ENCODE measurements around the gene RANBP17. TPM values are rescaled to one million over a fixed set of nuclear protein-coding genes. Genes with fewer than 3 reads are reported as not detected.
"Not testable (repeated sequence)": the region's sequence is repeated elsewhere in the genome, so short reads cannot be mapped to it uniquely, and the experiment has no call there.

RANBP17 gene
- total and polyA plus RNA-seq, 5 experiments from 2014 or later = 0.09 to 0.83 (median 0.24) TPM; not detected in 2

GRCh38 chr5:171157276-171157675 is 295.5 kb downstream of the RANBP17 start:
- ATAC-seq (no peak), DNase-seq (no peak)
- H3K4me1 Mint-ChIP-seq = no peaks in the 10 kb centered on the region
- POLR2A ChIA-PET = no interaction called here
- peaks cover 0 to 7% (median 3%) of the 10 kb centered on the region in 5 donors for H3K27me3 Mint-ChIP-seq
- no peaks in the 10 kb centered on the region for H3K36me3 Mint-ChIP-seq
- H3K9me3 Mint-ChIP-seq = no peaks in the 10 kb centered on the region
- no peak overlapping the region for H3K4me3 Mint-ChIP-seq
- H3K27ac Mint-ChIP-seq = no peak overlapping the region

GRCh38 chr5:171157775-171158174 is 296.0 kb downstream of the RANBP17 start:
- Mint-ChIP-seq H3K36me3 (no peaks in the 10 kb centered on the region), H3K4me1 (no peaks in the 10 kb centered on the region), H3K27ac (no peak overlapping the region), H3K4me3 (no peak overlapping the region), H3K9me3 (no peaks in the 10 kb centered on the region), H3K27me3 (peaks cover 0 to 3% (median 2%) of the 10 kb centered on the region in 5 donors)
- DNase-seq (no peak), ATAC-seq (no peak)
- POLR2A ChIA-PET = no interaction called here

- Mint-ChIP-seq H3K36me3 (no peaks in the 10 kb centered on the region), H3K9me3 (no peaks in the 10 kb centered on the region), H3K4me3 (no peak overlapping the region), H3K4me1 (no peaks in the 10 kb centered on the region), H3K27me3 (peaks cover 0 to 3% (median 0%) of the 10 kb centered on the region in 5 donors), H3K27ac (no peak overlapping the region)
- no peak for ATAC-seq
- POLR2A ChIA-PET = no interaction called here
- DNase-seq = no peak
These were observed 296.8 kb downstream of the RANBP17 start for GRCh38 chr5:171158581-171158980.

- ATAC-seq = no peak
- H3K9me3 Mint-ChIP-seq = no peaks in the 10 kb centered on the region
- H3K4me3 Mint-ChIP-seq = no peak overlapping the region
- DNase-seq = no peak
- H3K27me3 Mint-ChIP-seq = peaks cover 0 to 9% (median 1%) of the 10 kb centered on the region in 5 donors
- no peaks in the 10 kb centered on the region for H3K4me1 Mint-ChIP-seq
- POLR2A ChIA-PET = no interaction called here
- no peaks in the 10 kb centered on the region for H3K36me3 Mint-ChIP-seq
- H3K27ac Mint-ChIP-seq = no peak overlapping the region
These were observed 300.3 kb downstream of the RANBP17 start for GRCh38 chr5:171162165-171162564.

- Mint-ChIP-seq H3K9me3 (no peaks in the 10 kb centered on the region), H3K27ac (no peak overlapping the region), H3K27me3 (peaks cover 0 to 9% (median 1%) of the 10 kb centered on the region in 5 donors), H3K4me3 (no peak overlapping the region), H3K36me3 (no peaks in the 10 kb centered on the region), H3K4me1 (no peaks in the 10 kb centered on the region)
- no peak for ATAC-seq
- DNase-seq = no peak
- POLR2A ChIA-PET = no interaction called here
These were observed 300.8 kb downstream of the RANBP17 start for GRCh38 chr5:171162596-171162995.

DNA sequence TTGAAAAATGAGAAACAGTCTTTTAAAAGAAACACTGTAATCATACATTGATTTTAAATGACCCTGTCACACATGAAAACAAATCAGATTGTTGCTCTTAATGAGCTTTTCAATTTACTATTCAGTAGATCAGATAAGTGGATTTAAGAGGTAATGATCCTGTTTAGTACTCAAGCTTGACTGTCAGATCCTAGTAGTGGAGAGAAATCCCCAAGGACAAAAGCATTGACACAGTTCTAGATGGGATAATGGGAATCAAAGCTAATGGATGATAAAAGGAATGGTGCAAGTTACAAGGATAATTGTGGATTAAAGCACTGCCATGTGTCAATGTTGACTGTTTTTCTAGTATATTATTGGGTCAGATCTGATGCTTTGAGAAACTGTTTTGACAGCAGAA is 304.9 kb downstream of the RANBP17 start:
- no peak for DNase-seq
- POLR2A ChIA-PET = no interaction called here
- H3K27ac Mint-ChIP-seq = no peak overlapping the region
- H3K4me3 Mint-ChIP-seq = no peak overlapping the region
- peaks cover 2 to 9% (median 4%) of the 10 kb centered on the region in 5 donors for H3K27me3 Mint-ChIP-seq
- no peaks in the 10 kb centered on the region for H3K9me3 Mint-ChIP-seq
- no peak for ATAC-seq
- no peaks in the 10 kb centered on the region for H3K36me3 Mint-ChIP-seq
- no peaks in the 10 kb centered on the region for H3K4me1 Mint-ChIP-seq

DNA sequence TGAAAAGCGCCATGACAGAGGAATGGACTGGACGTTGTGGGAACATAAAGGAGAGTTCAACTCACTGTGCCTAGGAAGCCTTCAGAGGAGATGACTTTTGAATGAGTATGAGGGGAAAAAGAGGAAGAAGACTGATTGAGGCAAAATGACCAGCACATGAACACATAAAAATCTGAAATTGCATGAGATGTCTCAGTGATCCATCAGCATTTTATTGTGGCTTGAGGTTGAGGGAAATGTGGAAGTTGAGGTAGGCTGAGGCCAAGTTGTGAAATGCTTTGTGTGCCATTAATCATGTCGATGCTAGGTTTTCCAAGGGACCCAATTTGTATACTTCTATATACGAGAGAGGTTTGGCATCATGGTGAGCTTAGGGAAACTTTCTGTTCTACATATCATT is 306.4 kb downstream of the RANBP17 start:
- Mint-ChIP-seq H3K4me1 (no peaks in the 10 kb centered on the region), H3K36me3 (no peaks in the 10 kb centered on the region), H3K4me3 (no peak overlapping the region), H3K27ac (no peak overlapping the region), H3K9me3 (no peaks in the 10 kb centered on the region), H3K27me3 (peaks cover 2 to 9% (median 4%) of the 10 kb centered on the region in 5 donors)
- POLR2A ChIA-PET = no interaction called here
- no peak for ATAC-seq
- no peak for DNase-seq

DNA sequence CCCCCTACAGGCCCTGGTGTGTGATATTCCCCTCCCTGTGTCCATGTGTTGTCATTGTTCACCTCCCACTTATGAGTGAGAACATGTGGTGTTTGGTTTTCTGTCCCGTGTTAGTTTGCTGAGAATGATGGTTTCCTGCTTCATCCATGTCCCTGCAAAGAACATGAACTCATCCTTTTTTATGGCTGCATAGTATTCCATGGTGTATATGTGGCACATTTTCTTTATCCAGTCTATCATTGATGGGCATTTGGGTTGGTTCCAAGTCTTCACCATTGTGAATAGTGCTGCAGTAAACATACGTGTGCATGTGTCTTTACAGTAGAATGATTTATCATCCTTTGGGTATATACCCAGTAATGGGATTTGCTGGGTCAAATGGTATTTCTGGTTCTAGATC is 313.1 kb downstream of the RANBP17 start:
- H3K36me3 Mint-ChIP-seq, H3K9me3 Mint-ChIP-seq, H3K27ac Mint-ChIP-seq, DNase-seq, H3K4me3 Mint-ChIP-seq, H3K4me1 Mint-ChIP-seq, ATAC-seq, POLR2A ChIA-PET, H3K27me3 Mint-ChIP-seq: not testable (repeated sequence)

- H3K9me3 Mint-ChIP-seq = peaks cover 0 to 6% (median 0%) of the 10 kb centered on the region in 9 donors
- no peak for ATAC-seq
- no peak overlapping the region for H3K27ac Mint-ChIP-seq
- H3K4me3 Mint-ChIP-seq = no peak overlapping the region
- H3K36me3 Mint-ChIP-seq = no peaks in the 10 kb centered on the region
- H3K27me3 Mint-ChIP-seq = peaks cover 0 to 5% (median 2%) of the 10 kb centered on the region in 5 donors
- no peak for DNase-seq
- H3K4me1 Mint-ChIP-seq = no peaks in the 10 kb centered on the region
- POLR2A ChIA-PET = no interaction called here
These were observed 313.9 kb downstream of the RANBP17 start for GRCh38 chr5:171175746-171176145.

GRCh38 chr5:171178190-171178589 is 316.4 kb downstream of the RANBP17 start:
- POLR2A ChIA-PET, H3K4me1 Mint-ChIP-seq, H3K27ac Mint-ChIP-seq, DNase-seq, ATAC-seq, H3K36me3 Mint-ChIP-seq, H3K9me3 Mint-ChIP-seq, H3K4me3 Mint-ChIP-seq: not testable (repeated sequence)
- H3K27me3 Mint-ChIP-seq = peaks cover 0 to 11% (median 6%) of the 10 kb centered on the region in 5 donors

DNA sequence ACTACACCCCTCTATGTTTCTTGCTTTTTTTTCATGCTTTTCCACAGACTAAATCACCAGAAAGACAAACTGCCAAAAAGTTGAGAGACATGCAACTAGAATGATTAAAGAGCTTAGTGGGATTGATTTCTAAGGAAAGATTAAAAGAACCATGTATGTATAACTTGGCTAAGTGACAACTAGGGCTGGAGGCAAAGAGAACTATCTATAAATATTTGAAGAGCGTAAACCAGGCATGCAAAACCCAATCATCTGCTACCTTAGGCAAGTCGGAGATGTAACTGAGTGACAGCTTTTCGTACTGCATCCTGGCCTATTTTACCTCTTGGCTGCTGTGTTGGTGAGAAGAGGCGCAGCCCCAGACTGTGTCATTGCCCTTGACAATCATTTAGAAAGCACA is 326.2 kb downstream of the RANBP17 start:
- no peaks in the 10 kb centered on the region for H3K4me1 Mint-ChIP-seq
- peaks cover 0 to 3% (median 0%) of the 10 kb centered on the region in 9 donors for H3K9me3 Mint-ChIP-seq
- POLR2A ChIA-PET = no interaction called here
- no peak overlapping the region for H3K27ac Mint-ChIP-seq
- H3K36me3 Mint-ChIP-seq = no peaks in the 10 kb centered on the region
- ATAC-seq (no peak), DNase-seq (no peak)
- H3K4me3 Mint-ChIP-seq = no peak overlapping the region
- H3K27me3 Mint-ChIP-seq = peaks cover 4 to 12% (median 10%) of the 10 kb centered on the region in 5 donors

- Mint-ChIP-seq H3K4me1 (no peaks in the 10 kb centered on the region), H3K27me3 (peaks cover under 1 to 9% (median 3%) of the 10 kb centered on the region in 5 donors), H3K4me3 (no peak overlapping the region), H3K27ac (no peak overlapping the region), H3K36me3 (no peaks in the 10 kb centered on the region), H3K9me3 (peaks cover 0 to 3% (median 0%) of the 10 kb centered on the region in 9 donors)
- DNase-seq (no peak), ATAC-seq (no peak)
- POLR2A ChIA-PET = no interaction called here
These were observed 327.6 kb downstream of the RANBP17 start for GRCh38 chr5:171189442-171189841.

DNA sequence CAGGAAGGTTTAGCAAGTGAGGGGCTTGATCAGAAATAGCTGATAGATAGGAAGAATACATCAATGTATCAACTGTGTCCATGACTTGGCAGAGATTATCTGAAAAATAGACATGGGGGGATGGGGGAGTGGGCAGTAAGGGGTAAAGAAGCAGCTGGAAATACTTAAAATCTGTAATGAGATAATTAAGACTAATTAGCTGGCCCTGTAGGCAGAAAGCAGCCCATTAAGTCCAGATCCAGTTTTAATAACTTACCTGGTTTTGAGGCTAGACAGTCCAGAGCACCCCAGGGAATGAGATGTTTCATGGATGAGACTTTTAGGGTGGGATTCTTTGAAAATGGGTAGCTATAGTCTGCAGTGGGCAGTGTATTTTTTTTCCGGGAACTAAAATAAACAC is 330.3 kb downstream of the RANBP17 start:
- H3K27ac Mint-ChIP-seq = no peak overlapping the region
- POLR2A ChIA-PET = no interaction called here
- H3K4me1 Mint-ChIP-seq = no peaks in the 10 kb centered on the region
- H3K9me3 Mint-ChIP-seq = no peaks in the 10 kb centered on the region
- DNase-seq (no peak), ATAC-seq (no peak)
- H3K4me3 Mint-ChIP-seq = no peak overlapping the region
- peaks cover 0 to 13% (median 7%) of the 10 kb centered on the region in 5 donors for H3K27me3 Mint-ChIP-seq
- H3K36me3 Mint-ChIP-seq = no peaks in the 10 kb centered on the region

- DNase-seq = no peak
- no peaks in the 10 kb centered on the region for H3K9me3 Mint-ChIP-seq
- peaks cover 0 to 9% (median 4%) of the 10 kb centered on the region in 5 donors for H3K27me3 Mint-ChIP-seq
- no peak overlapping the region for H3K4me3 Mint-ChIP-seq
- ATAC-seq = no peak
- H3K27ac Mint-ChIP-seq = no peak overlapping the region
- no peaks in the 10 kb centered on the region for H3K4me1 Mint-ChIP-seq
- POLR2A ChIA-PET = no interaction called here
- H3K36me3 Mint-ChIP-seq = no peaks in the 10 kb centered on the region
These were observed 339.5 kb downstream of the RANBP17 start for GRCh38 chr5:171201310-171201709.
